GM19023 (cell line): ENCODE results near the gene SYVN1.
"Not testable (repeated sequence)": the region's sequence is repeated elsewhere in the genome, so short reads cannot be mapped to it uniquely, and the experiment has no call there.

Experiments used
- ATAC-seq: cut with Tn5 transposase; IDR thresholded peaks from one replicate; pipeline ENCODE4 v1.9.1; 2021; ENCODE audit warnings: mild to moderate bottlenecking, moderate library complexity; ENCODE audit not compliant: unreplicated experiment

The SYVN1 gene

DNA sequence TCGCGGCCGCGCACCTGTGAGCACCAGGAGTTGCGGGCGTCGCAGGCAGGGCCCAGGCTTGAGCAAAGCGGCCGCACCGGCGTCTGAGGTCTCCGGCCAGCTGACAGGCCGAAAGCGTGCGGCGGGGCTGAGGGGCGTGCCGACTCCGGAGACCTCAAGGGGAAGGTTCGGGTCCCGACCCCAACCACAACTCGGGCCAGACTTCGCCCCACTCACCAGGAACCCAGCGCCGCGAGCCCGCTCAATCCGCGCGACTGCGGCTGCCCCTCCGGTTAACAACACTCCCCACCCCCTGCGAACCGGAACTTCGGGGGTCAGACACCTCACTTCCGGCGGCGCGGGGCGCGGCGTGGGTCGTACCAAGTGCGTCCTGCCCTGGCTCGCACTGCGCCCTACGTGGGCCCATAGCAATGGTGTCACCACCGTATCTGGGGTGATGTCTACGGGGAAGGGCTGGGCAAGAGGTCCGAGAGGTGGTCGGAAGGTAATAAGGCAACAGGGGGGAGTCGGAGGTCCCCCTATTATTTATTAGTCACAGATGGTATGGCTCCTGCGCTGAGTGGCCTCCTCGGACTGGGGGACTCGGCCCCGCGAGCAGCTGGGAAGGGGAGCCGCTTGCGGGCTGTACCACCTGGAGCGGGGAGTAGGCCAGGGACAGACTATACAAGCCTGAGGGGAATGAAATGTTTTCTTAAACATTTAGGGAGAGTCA, at the start of gene SYVN1:
SYVN1 (minus strand) TSS at position 280 of the 712 bp plus-strand sequence. CDS start 918 bp downstream, outside the sequence.
- peak; percentile 63 for ATAC-seq

DNA sequence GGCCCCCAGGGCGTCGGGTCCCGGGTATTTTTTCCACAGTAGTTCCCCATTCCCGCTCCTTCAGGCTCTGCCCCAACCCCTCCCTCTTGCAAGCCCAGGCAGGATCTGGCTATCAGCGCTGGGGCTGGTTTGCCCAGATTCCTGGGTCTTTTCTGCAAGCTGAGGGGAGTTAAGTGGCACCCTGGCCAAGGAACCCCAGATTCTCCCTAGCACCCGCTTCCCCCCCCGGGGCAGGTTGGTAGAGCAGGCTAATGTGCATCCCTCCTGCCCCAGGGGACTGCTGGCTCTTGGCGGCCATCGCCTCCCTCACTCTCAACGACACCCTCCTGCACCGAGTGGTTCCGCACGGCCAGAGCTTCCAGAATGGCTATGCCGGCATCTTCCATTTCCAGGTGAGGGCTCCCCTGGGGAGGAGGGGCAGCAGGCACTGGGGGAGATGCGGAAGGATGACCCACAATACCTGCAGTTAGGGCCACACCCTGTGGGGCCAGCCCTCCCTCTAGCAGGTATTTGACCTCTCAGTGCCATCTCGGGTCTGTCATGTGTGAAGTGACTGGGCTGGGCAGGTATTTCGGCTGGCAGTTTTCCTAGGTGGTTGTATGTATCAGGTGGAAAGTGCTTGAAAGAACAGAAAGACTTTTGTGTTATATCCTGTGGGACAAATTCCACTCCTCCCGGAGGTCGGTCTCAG, 49.0 kb upstream of the SYVN1 start:
- ATAC-seq = no peak

DNA sequence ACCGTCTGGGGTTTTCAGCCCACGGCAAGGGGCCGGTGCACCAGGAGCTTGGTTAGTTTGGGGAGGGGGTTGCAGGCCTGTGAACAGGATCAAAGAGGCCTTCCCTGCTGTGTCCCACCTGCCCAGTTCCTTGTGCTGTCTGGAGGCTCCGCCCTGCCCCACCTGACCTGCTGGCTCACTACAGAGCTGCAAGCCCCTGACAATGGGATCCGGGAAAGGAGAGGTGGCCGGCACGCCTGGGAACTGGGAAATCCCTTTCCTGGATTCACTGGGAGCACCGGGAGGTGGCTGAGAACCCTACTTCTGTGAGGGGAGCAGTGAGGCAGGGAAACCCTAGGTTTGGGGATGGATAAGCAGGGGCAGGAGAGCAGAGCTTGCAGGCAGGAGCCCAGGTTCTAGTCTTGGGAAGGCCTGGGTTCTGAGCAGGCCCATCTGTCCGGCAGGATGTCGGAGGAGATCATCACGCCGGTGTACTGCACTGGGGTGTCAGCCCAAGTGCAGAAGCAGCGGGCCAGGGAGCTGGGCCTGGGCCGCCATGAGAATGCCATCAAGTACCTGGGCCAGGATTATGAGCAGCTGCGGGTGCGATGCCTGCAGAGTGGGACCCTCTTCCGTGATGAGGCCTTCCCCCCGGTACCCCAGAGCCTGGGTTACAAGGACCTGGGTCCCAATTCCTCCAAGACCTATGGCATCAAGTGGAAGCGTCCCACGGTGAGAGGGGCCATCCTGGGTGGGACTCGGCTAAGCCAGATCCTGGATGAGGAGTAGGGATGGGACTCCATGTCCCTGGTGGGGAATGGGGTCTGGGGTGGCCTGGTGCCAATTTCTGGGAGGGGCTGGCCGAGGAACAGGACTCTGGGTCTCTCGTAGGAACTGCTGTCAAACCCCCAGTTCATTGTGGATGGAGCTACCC, 48.2 kb upstream of the SYVN1 start:
- no peak for ATAC-seq

DNA sequence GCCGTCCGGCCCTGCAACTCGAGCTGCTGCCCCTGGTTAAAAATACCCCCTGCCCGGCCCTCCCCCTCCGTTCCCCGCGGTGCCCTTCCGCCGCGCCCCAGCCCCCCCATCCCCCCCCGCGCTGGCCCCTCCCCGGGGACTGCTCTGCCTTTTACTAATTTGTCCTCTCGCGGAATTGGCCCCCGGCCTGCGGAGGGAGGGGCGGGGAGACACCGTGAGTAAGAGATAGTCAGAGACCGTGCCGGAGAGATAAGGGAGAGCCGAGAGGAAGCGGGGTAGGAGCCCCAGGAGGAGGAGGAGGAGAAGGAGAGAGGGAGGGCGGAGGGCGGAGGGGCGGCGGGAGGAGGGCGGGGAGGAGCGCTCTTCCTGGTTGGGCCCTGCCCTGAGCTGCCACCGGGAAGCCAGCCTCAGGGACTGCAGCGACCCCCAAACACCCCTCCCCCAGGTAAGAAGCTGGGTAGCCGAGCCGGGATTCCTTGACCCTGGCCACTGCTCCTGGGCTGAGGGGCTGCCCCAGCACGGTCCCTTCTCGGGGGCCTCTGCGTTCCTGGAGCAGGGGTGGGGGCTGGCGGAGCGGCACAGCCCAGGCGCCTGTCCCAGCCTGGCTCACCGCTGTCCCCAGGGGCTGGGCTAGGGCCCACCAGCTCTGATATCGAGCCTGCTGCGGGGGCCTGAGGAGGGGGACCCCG, 47.4 kb upstream of the SYVN1 start, which contains the start of gene CAPN1:
CAPN1 (plus strand) TSS at position 360 of the 689 bp plus-strand sequence. CDS start 774 bp downstream, outside the sequence.
- ATAC-seq = peak; percentile 50

DNA sequence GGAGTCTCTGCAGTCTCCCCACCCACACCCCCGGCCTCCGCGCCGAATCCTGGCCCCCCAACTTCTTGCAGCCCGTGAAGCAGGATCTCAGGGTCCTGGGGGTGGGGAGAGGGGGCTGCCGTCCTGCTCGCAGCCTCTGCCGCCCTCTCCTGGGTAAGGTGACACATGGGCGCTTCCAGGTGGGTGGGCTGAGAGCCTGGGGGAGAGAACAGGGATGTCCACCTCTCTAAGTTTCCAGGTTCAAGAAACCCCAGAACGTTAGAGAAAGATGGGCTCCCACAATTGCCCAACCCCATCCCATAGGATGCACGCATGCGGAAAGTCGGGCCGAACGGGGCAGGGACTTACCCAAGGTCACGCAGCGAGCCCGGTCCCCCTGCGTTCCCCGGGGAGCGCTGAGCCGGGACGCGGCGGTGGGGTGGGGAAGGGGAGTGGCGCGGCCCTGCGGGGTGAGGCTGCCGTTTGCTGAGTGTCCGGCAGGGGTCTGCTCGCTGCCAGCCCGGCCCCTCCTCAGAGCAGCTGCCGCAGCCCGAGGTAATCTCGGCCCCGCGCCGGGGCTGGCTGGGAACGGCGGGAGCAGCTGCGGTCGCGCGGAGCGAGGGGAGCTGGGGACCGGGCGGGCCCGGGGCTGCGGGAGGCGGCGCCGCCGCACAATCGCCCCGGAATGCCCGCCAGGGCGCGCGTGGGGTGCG, 46.7 kb upstream of the SYVN1 start:
- ATAC-seq = peak; percentile 60

DNA sequence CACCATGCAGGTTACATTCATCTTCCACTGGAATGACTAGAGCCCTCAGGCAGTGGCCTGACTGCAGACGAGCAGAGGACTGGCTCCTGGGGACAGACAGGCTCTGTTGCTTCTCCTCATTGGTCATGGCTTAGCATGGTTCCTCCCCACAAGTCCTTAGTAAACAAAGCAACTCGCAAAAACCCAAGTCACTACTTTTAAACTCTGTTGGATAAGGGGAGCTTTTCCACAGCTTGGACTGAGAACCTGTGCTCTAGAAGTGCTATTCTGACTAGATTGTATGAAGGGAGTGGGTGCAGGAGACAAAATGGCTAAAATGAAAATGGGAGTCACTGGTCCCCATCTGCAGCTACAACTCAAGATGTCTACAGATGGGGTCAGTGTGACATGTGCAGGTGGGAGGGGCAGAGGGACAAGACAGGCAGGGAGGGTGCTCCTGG, 40.3 kb upstream of the SYVN1 start:
- ATAC-seq = not testable (repeated sequence)

DNA sequence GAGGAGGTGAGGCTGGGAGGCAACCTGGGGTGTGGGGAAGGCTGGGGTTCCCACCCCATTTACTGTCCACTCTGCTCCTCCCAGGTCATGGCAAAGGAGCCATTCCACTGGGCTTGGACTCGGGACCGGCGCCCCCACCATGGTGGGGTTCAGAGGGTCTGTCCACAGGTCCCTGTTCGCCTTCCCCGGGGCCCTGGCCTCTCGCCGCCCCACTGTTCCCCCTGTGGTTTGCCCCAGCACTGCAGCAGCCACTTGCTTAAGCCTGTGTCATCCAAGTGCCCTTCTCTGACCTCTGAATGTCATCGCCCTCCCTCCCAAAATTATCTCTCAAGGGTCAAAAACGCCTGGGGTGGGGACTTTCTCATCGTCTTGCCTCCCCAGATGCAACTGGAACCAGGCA, 38.3 kb upstream of the SYVN1 start:
- no peak for ATAC-seq

DNA sequence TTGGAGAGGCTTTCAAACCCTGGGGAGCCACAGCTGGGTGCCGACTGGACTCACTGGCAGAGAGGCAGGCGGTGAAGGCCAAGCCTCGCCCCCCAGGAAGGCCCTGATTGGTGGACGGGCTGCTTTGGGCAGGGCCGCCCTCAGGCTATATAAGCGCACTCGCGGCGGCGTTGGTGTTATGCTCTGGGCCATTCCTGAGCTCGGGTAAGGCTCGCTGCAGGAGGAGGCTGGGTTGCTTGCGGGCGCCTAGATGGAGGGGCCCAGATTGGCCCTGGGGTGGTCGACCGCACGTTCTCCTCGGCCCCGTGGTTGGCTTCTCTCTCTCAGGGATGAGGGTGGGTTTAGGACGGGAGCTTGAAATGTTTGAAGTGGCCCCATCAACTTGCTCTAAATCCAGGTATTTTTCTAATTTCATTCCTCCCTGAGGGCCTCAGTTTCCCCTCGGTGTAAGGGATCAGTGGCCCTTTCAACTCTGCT, 35.8 kb upstream of the SYVN1 start, which contains the start of gene SPDYC:
SPDYC (plus strand) TSS at position 176 of the 477 bp plus-strand sequence. CDS start 1,125 bp downstream, outside the sequence.
- ATAC-seq = no peak

DNA sequence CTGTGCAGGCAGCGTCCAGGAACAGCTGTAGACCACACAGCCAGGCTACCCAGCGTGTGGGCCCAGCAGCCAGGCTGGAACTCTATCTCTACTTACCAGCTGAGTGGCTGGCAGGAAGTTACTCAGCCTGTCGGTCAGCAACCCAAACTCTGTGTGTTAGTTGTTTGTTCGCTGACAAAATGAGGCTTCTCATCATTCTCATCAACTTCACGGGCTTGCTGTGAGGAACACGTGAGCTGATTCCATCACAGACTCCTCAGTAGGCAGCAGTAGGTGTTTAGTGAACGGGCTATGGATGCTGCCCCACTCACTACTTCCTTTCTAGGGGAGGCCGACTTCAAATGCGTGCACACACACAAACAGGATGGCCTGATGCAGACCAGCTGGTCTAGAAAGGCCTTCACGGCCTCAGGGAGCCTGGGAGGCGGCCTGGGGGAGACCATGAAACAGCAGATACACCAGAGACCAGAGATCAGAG, 34.9 kb upstream of the SYVN1 start:
- ATAC-seq = no peak

DNA sequence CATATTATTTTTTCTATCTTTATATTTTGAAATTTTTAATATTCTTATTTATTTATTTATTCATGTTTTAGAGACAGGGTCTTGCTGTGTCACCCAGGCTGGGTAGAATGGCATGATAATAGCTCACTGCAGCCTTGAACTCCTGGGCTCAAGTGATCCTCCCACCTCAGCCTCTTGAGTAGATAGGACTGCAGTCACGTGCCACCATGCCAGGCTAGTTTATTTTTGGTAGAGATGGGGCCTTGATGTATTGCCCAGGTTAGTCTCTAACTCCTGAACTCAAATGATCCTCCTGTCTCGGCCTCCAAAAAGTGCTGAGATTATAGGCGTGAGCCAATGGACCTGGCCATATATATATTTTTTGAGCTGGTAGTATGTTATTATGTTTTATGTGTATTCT, 33.3 kb upstream of the SYVN1 start:
- no peak for ATAC-seq

DNA sequence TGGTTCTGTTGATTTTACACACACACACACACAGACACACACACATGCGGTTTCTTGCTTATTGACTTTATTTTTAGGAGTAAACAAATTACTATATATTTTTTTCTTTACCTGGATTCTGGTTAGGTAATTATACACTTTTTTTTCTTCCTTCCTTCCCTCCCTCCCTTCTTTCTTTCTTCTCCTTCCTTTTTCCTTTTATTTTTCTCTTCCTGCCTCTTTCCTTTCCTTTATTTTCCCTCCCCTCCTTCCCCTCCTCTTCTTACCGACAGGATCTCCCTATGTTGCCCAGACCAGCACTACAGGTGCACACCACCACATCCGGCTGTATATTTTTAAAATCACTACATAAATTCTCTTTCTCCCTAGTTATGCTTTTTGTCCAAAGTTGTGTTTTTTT, 32.6 kb upstream of the SYVN1 start:
- no peak for ATAC-seq

DNA sequence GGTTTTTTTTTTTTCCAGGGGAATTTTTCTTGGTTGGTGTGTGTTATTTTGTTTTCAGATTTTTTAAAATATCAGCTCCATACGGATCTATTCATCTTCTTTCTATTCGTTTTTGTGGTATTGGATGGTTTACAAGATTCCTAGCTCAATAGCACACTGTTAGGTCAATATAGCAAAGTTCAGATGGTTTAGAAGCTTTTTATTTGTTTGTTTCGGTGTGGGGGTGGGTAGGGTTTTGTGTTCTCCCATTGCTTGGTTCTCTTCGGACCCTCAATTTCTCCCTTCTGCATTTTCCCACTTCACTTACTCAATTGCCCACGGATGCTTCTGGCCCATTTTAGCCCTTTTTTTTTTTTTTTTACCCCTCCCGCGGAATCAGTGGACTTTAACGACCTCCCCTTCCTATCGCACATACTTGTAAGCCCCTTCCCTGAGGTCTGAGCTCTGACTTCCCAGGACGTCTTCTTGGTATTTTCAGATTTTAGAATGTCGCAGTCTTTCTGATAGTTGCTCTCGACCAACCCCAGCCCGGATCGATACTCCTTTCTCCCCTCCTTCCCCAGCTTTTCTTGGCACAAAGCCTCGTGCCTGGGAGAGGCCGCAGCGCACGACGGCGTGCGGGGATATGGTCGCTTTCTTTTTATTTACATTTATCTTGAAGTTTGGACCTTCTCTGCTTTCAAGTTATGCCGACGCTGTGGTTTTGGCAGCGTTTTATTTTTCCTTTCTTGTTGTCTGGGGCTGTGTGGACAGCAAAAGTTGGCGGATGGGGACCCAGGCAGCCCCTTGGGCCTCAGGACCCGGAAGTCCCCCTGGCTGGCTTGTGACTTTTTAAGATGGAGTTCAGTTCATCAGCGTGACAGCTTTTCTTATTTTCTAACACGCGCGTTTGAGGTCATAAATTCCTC, 31.3 kb upstream of the SYVN1 start:
- no peak for ATAC-seq

DNA sequence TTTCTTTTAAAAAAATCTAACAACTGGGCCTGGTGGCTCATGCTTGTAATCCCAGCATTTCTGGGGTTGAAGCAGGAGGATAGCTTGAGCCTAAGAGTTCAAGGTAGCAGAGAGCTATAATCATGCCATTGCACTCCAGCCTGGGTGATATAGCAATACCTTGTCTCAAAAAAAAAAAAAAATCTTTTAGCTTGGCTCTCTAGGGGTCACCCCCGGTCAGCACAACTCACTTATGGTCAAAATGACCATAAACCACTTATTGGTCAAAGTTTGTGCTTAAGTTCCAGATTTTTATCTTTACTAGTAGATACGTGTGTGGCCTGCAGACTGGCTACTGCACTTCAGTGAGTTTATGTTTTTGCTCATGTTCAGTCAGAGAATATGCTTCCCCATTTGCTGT, 29.4 kb upstream of the SYVN1 start:
- ATAC-seq = no peak

DNA sequence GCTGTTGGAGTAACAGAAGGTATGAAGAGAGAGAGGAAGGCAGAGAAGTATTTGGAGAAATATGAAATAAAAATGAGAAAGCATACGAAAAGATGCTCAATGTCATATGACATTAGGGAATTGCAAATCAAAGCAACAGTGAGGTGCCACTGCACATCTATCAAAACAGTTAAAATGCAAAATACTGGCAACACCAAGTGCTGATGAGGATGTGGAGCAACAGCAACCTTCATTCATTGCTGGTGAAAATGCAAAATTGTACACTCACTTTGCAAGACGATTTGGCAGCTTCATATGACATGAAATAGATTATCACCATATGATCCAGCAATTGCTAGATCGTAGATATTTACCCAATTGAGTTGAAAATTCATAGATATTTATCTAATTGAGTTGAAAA, 26.3 kb upstream of the SYVN1 start:
- ATAC-seq = no peak

DNA sequence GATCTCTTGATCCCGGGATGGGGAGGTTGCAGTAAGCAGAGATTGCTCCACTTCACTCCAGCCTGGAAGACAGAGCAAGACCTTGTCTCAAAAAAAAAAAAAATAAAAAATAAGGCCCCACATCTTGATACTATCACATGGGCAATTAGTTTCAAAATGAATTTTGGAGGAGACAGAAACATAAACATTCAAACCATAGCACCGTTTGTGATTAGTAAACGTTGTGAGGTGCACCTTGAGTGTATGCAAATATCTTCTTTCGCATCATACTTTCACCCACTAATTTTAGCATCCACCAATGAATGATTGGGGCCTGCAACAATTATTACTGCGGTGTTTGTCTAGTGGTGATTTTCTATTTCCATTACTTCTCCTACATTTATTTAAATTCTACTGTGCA, 24.7 kb upstream of the SYVN1 start:
- no peak for ATAC-seq

DNA sequence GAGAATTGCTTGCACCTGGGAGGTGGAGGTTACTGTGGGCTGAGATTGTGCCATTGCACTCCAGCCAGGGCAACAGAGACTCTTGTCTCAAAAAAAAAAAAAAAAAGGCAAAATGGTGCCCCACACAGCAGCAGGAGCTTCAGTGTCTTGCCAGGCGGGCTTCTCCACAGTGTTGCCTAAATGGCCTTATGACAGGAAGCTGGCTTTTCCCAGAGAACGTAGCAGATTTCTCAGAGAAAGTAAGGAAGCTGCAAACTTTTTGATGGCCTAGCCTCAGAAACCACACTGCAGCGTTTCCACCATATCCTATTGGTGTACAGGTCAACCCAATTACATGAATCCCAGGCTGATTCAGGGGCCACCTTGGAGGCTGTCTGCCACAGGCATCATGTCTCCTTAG, 23.0 kb upstream of the SYVN1 start:
- no peak for ATAC-seq

DNA sequence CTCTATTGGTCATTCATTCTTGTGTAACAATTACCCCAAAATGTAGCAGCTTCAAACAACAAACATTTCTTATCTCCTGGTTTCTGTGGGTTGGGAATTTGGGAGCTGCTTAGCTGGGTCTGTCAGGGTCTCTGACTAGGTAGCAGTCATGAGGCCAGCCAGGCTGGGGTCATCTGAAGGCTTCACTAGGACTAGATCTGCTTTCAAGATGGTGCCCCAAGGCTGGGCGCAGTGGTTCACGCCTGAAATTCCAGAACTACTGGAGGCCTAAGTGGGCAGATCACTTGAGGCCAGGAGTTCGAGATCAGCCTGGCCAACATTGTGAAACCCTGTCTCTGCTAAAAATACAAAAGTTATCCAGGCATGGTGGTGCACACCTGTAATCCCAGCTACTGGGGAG, 22.6 kb upstream of the SYVN1 start:
- ATAC-seq = no peak

DNA sequence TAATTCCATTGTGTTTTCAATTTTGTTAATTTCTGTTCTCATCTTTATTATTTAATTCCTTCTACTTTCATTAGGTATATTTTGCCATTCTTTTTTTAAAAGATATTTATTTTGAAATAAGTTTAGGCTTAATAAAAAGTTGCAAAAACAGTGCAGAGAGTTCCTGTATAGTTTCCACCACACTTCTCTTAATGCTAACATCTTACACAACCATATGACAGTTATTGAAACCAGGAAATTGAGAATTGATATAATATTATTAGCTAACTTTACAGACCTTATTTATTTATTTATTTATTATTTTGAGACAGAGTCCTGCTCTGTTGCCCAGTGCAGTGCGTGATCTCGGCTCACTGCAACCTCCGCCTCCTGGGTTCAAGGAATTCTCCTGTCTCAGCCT, 21.9 kb upstream of the SYVN1 start:
- no peak for ATAC-seq

DNA sequence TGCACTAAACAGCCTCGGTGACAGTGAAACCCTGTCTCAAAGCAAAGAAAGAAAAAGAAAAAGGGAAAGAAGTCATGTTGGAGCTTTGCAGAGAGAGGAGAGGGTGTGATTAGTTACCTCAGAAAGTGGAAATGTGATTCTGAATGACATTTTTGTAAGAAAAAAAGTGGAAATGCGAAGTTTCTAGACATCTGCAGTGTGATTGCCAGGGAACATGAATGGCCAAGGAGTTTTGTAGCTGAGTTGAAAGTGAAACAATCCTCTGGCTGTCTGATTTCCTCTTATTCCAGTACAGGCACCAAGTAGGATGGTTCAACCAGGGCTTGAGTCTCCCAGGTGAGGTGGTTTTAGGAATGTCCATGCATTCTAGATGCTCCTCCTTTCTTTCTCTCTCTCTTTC, 17.8 kb upstream of the SYVN1 start:
- ATAC-seq = no peak
